LNCaP clone FGC (cell line): ENCODE data around the gene AIP.

Experiments used
- DNase-seq: peaks from one replicate; pipeline ENCODE4 v3.0.0-alpha.2; 2011; ENCODE audit warnings: low read depth
- H3K4me3 ChIP-seq: 2 replicates; pipeline ENCODE4 v1.5.1; 2011; ENCODE audit warnings: mild to moderate bottlenecking, low read depth, low read length, control low read depth
- CTCF ChIP-seq: IDR thresholded peaks from 2 replicates; pipeline ENCODE4 v1.5.1; 2012; ENCODE audit warnings: mild to moderate bottlenecking; ENCODE audit not compliant: control insufficient read depth, insufficient read depth; ENCODE audit errors: extremely low read depth

AIP gene

DNA sequence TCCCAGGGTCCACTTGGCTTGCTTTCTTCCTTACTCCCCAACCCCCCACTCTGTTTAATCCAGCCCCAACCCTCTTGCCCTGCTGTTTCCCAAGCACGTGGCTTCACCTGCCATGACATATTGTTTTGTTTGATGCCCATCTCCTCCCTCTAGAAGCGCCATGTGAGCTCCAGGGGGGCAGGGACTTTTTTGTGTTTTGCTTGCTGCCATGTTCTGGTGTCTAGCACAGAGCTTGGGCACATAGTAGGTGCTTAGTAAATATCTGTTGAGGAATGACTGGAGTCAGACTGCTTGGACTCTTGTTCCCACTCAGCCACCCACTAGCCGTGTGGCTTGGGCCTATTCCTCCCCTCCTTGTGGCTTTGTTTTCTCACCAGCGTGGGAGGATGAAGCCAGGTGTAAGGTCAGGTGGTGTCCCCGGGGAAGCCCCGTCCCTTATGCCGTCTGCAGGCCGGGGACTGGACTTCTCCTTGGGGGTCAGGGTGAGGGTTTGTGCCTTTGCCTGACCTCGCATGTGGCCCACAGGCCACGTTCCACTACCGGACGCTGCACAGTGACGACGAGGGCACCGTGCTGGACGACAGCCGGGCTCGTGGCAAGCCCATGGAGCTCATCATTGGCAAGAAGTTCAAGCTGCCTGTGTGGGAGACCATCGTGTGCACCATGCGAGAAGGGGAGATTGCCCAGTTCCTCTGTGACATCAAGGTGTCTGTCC is 3.8 kb downstream of the AIP start:
- no peak for DNase-seq
- H3K4me3 ChIP-seq: no peak overlapping the region
- TF ChIP-seq CTCF: no peak

DNA sequence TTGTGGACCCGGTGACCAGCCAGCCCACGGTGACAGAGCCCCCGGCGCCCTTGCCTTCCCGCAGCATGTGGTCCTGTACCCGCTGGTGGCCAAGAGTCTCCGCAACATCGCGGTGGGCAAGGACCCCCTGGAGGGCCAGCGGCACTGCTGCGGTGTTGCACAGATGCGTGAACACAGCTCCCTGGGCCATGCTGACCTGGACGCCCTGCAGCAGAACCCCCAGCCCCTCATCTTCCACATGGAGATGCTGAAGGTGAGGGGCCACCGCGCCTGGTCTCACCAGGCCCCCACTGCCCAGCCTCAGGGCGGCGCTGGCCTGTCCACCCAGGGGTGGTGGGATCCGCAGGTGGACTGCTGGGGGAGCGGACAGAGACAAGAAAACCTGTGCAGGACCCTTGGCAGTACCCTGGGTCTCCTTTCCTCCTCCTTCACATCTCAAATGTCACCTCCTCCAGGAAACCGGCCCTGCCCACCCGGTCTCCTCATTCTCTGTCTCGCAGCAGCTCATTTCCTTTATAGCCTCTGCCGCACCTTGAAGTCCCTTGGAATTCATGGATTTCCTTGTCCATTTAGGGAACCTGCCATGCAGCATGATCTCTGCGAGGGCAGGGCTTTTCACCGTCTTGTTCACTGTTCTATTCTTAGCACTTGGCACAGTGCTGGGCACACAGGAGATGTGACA is 6.5 kb downstream of the AIP start:
- no peak for DNase-seq
- H3K4me3 ChIP-seq: no peak overlapping the region
- no peak for TF ChIP-seq CTCF

GRCh38 chr11:67489885-67490726 is 7.3 kb downstream of the AIP start:
- no peak overlapping the region for H3K4me3 ChIP-seq
- no peak for TF ChIP-seq CTCF
- DNase-seq: no peak

- DNase-seq: no peak
- TF ChIP-seq CTCF: no peak
- no peak overlapping the region for H3K4me3 ChIP-seq
Measured at GRCh38 chr11:67490727-67491065, 7.9 kb downstream of the AIP start.

DNA sequence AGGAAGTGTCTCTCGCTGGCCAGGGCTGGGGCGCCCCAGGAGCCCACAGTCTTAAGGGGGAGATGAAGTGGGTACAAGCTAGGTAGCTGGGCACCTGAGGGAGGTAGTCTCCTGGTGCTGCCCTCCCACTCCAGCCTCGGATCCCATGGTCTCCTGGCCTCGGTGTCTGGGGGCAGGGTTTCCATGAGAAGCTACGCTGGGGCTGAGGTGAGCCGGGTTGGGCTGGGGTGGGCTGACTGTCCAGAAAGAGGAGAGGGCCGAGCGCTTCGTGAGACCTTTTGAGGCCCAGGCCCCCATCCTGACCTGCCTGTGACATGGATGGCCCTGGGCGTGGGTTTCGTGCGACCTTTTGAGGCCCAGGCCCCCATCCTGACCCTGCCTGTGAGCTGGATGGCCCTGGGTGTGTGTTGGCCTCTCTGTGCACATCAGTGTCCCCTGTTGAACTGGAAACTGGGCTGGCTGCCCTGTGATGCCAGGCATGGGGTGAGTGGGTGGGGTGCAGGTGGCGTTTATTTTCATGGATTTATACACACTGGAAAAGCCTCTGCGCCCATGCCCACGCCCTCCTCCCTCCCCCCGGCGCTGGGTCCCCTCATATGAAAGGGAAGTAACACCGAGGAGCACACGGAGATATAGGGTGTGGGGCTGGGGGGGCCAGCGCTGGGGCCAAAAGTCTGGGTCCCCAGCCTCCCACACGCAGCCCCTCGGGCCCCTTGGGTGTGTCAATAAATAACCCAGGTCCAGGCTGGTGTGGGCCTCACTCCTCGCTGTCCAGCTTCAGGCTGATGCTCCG is 8.6 kb downstream of the AIP start:
- DNase-seq: no peak
- no peak overlapping the region for H3K4me3 ChIP-seq
- TF ChIP-seq CTCF: no peak

DNA sequence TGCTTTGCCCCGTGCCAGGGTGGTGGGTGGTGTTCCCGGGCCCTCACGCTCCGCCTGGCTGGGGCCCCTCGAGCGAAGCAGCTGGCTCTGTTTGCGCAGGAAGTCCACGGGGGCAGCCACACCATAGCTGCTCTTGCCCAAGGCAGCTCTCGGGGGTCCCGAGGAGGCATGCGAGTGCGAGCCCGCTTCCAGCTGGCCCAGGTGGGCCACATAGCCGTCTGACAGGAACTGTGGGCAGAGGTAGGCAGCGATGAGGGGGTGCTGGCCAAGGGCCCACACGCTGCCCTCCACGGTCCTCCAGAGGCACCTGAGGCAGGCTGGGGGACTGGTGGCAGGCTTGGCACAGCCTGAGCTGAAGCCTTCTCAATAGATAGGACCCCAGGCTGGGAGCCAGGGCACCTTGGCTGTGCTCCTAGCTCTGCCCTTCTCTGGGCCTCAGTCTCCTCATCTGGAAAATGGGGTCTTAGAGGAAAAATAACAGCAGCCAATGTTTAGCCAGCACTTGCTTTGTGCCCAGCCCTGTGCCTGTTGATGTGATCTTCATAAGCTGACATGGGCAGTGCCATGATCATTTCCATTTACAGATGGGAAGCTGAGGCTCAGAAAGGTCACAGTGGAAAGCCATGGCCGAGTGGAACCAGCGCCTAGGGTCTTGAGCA is 9.4 kb downstream of the AIP start:
- TF ChIP-seq CTCF: no peak
- DNase-seq: no peak
- H3K4me3 ChIP-seq: no peak overlapping the region
